A673 (cell line): Measurements from ENCODE around the gene RNF144B. TPM values are rescaled to one million over a fixed set of nuclear protein-coding genes. Genes with fewer than 3 reads are reported as not detected.

Experiments used
- BruUV-seq: library from RNA; stranded (reverse); fragments of 400-500 nt; replicated peaks from 2 replicates; lab custom pipeline; 2021; lab: Mats Ljungman, UMichigan
- CTCF ChIA-PET: fragments of 300-600 bp; sonication (Branson Sonifier 250); formaldehyde crosslinking; loops from one replicate; lab custom pipeline; 2022; ENCODE audit warnings: antibody characterized with exemption; lab: Charles Lee
- POLR2A ChIA-PET: fragments of 300-600 bp; sonication (Branson Sonifier 250); formaldehyde crosslinking; loops from one replicate; lab custom pipeline; 2022; ENCODE audit warnings: antibody characterized with exemption; ENCODE audit not compliant: low non-redundant PET; lab: Charles Lee
- DNase-seq: peaks from one replicate; pipeline ENCODE4 v3.0.0-alpha.2; 2015; ENCODE audit warnings: low spot score
- H3K27ac ChIP-seq: fragments of 200-600 bp; sonication (generic); 2 replicates; pipeline ENCODE4 v1.5.1; 2016; ENCODE audit warnings: mixed run types, low read depth, mild to moderate bottlenecking, mixed read lengths, antibody characterized with exemption, low read length; ENCODE audit not compliant: poor library complexity, severe bottlenecking
- H3K27me3 ChIP-seq: fragments of 200-600 bp; sonication (generic); replicated peaks from 2 replicates; pipeline ENCODE4 v1.6.1; 2017; ENCODE audit warnings: mixed run types, low read depth, mild to moderate bottlenecking, mixed read lengths, antibody characterized with exemption, low read length; ENCODE audit not compliant: insufficient read depth, poor library complexity
- H3K36me3 ChIP-seq: fragments of 200-600 bp; sonication (generic); 2 replicates; pipeline ENCODE4 v1.6.1; 2016; ENCODE audit warnings: mixed run types, mild to moderate bottlenecking, mixed read lengths, antibody characterized with exemption, low read length; ENCODE audit not compliant: insufficient read depth, poor library complexity, severe bottlenecking
- H3K4me1 ChIP-seq: fragments of 200-600 bp; sonication (generic); 2 replicates; pipeline ENCODE4 v1.6.1; 2017; ENCODE audit warnings: mixed run types, mild to moderate bottlenecking, mixed read lengths, antibody characterized with exemption, low read length; ENCODE audit not compliant: insufficient read depth, poor library complexity, severe bottlenecking
- H3K4me3 ChIP-seq: fragments of 200-600 bp; sonication (generic); 2 replicates; pipeline ENCODE4 v1.5.1; 2016; ENCODE audit warnings: low read depth, mixed run types, mild to moderate bottlenecking, mixed read lengths, low read length; ENCODE audit not compliant: poor library complexity, severe bottlenecking
- H3K9me3 ChIP-seq: fragments of 200-600 bp; sonication (generic); 2 replicates; pipeline ENCODE4 v1.6.1; 2016; ENCODE audit warnings: mixed run types, low read depth, mild to moderate bottlenecking, mixed read lengths, antibody characterized with exemption, low read length; ENCODE audit not compliant: poor library complexity, severe bottlenecking
- EZH2 ChIP-seq: fragments of 200-600 bp; sonication (generic); IDR thresholded peaks from 2 replicates; pipeline ENCODE4 v1.6.1; 2017; ENCODE audit warnings: borderline replicate concordance, low read depth, mild to moderate bottlenecking, mixed read lengths, antibody characterized with exemption, low read length; ENCODE audit not compliant: poor library complexity, severe bottlenecking
- intact Hi-C: fragments of 100-400 bp; cut with micrococcal nuclease; formaldehyde crosslinking; loops from one replicate; pipeline ENCODE4 v1.10.0; 2022; ENCODE audit not compliant: unreplicated experiment
- total RNA-seq: library from RNA; stranded (reverse); gene quantifications from 2 replicates; pipeline ENCODE4 v1.2.3, GENCODE V29; 2021
- TF ChIP-seq, protein P1 (sequence below): fragments of 300-800, 200-600 bp; sonication (generic); conservative IDR thresholded peaks from 2 replicates; pipeline ENCODE4 v1.5.1; 2017; ENCODE audit warnings: low read depth, mild to moderate bottlenecking, antibody characterized with exemption, low read length, moderate library complexity, mixed read lengths

Gene RNF144B
- total RNA-seq, 1 experiment from 2014 or later = 0.82 TPM

DNA sequence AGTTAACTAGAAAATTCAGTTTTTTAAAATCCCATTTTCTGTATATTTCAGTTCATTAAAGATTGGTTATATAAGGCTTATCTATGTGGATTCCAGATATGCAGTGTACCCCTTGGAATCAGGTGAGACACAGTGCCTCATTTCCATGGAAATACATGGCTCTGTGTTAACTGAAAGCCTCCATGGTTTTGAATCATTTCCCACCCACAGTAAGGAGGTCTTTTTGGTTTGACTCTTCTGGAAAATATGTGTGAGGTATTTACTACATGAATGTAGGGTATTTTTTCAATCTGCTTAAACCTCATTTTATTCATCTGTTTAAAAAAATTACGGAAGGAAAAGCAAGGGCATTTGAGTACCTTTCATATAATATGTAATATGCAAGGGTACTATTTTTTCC, 25.5 kb downstream of the RNF144B start:
- no peaks in the 10 kb centered on the region for H3K9me3 ChIP-seq
- no peak overlapping the region for H3K27ac ChIP-seq
- ChIA-PET POLR2A (no interaction called here), CTCF (no interaction called here)
- DNase-seq = no peak
- H3K36me3 ChIP-seq = no peaks in the 10 kb centered on the region
- intact Hi-C loops = no loop called here
- H3K4me1 ChIP-seq = no peaks in the 10 kb centered on the region
- H3K27me3 ChIP-seq = no peaks in the 10 kb centered on the region
- no TSS peak for BruUV-seq
- no peak overlapping the region for H3K4me3 ChIP-seq
- TF ChIP-seq, protein P1, sequence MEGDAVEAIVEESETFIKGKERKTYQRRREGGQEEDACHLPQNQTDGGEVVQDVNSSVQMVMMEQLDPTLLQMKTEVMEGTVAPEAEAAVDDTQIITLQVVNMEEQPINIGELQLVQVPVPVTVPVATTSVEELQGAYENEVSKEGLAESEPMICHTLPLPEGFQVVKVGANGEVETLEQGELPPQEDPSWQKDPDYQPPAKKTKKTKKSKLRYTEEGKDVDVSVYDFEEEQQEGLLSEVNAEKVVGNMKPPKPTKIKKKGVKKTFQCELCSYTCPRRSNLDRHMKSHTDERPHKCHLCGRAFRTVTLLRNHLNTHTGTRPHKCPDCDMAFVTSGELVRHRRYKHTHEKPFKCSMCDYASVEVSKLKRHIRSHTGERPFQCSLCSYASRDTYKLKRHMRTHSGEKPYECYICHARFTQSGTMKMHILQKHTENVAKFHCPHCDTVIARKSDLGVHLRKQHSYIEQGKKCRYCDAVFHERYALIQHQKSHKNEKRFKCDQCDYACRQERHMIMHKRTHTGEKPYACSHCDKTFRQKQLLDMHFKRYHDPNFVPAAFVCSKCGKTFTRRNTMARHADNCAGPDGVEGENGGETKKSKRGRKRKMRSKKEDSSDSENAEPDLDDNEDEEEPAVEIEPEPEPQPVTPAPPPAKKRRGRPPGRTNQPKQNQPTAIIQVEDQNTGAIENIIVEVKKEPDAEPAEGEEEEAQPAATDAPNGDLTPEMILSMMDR = no peak
- TF ChIP-seq EZH2 = no peak

DNA sequence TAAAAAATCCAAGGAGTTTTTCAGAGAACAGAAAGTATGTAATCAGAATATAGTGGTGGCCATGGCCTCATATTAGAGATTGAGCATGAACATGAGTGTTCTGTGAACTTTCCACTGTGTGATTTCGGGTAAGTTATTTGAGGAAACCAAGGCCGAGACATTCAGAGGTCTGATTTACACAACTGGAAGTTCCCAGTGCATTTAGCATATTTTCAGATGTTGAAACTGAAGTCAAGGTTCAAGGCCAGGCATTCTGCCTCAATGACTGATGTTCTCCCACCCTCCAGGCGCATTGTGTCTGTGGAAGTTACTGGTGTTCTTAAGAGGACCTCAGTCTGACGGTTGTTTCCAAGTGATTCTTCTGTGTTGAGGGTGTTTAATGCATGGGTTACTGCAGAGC, 26.2 kb downstream of the RNF144B start:
- intact Hi-C loops = no loop called here
- no peak for DNase-seq
- H3K36me3 ChIP-seq = no peaks in the 10 kb centered on the region
- no peaks in the 10 kb centered on the region for H3K4me1 ChIP-seq
- no peak overlapping the region for H3K27ac ChIP-seq
- no peaks in the 10 kb centered on the region for H3K9me3 ChIP-seq
- POLR2A ChIA-PET = no interaction called here
- TF ChIP-seq EZH2 = no peak
- TF ChIP-seq, protein P1 = no peak
- H3K4me3 ChIP-seq = no peak overlapping the region
- BruUV-seq = no TSS peak
- H3K27me3 ChIP-seq = no peaks in the 10 kb centered on the region
- CTCF ChIA-PET = no interaction called here

DNA sequence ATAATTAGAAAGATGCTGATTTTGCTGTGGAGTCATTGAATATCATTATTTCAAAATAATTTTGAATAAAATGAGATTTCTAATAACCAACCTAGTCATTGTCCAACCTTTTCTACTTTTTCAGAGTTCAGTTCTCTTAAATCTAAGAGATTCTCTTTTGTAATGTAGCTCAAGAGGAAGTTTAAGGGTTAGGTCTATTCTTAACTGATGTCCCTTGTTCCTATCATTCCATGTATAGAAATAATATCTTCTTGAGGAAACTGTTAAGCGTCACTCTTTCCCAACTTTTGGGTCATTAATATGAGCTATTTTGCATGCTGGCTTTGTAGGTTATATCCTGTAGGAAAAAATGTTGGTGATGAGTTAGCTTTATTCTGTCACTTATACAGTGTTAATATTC, 27.0 kb downstream of the RNF144B start:
- Histone ChIP-seq H3K27ac (no peak overlapping the region), H3K27me3 (no peaks in the 10 kb centered on the region), H3K9me3 (no peaks in the 10 kb centered on the region), H3K4me1 (no peaks in the 10 kb centered on the region), H3K36me3 (no peaks in the 10 kb centered on the region), H3K4me3 (no peak overlapping the region)
- DNase-seq = no peak
- no TSS peak for BruUV-seq
- POLR2A ChIA-PET = no interaction called here
- intact Hi-C loops = no loop called here
- no peak for TF ChIP-seq EZH2
- TF ChIP-seq, protein P1 = no peak
- CTCF ChIA-PET = no interaction called here
